Occipital lobe (tissue), 2 donors: ENCODE data around the gene DHRS4L2. TPM values are rescaled to one million over a fixed set of nuclear protein-coding genes. Genes with fewer than 3 reads are reported as not detected.
"Not testable (repeated sequence)": the region's sequence is repeated elsewhere in the genome, so short reads cannot be mapped to it uniquely, and the experiment has no call there.

Experiments
- DNase-seq: peaks from one replicate; lab custom pipeline; 2025; lab: John Stamatoyannopoulos, UW
- total RNA-seq: library from RNA; depleted of rRNA; stranded (reverse); fragments of >200 nt; gene quantifications from one replicate; pipeline ENCODE4 v1.2.3, GENCODE V29; 2014

DHRS4L2 gene
- 1.9 TPM for total RNA-seq

GRCh38 chr14:23988607-23989363, at the start of gene DHRS4L2:
Gene DHRS4L2 (plus strand): TSS chr14:23988929. CDS start chr14:23988948, 19 bp downstream.
- not testable (repeated sequence) for DNase-seq

DNA sequence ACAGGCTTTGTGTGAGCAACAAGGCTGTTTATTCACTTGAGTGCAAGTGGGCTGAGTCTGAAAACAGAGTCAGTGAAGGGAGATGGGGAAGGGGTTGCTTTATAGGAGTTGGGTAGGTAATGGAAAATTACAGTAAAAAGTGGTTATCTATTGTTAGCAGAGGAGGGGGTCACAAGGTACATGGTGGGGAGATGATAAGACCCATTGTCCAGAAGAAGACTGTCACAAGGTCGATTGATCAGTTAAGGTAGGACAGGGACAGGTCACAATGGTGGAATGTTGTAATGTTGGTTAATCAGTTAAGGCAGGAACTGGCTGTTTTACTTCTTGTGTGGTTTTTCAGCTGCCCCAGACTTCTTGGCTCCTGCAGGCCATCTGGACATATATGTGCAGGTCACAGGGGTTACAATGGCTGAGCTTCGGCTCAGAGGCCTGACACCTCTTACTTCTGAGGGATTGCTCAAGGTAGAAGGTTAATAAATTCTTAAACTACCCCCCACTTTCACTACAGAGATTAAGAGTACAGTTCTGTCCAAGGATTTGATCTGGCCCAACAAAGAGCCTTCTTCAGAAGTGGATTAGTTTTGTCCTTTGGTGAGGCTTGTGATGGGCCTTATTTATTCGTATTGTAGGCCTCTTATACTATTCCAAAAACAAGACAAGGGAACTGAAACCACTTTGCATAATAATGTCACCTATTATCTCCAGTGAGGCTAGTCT, 49.0 kb upstream of the DHRS4L2 start:
- no peak for DNase-seq

GRCh38 chr14:23941230-23941629, 47.5 kb upstream of the DHRS4L2 start:
- no peak for DNase-seq

DNA sequence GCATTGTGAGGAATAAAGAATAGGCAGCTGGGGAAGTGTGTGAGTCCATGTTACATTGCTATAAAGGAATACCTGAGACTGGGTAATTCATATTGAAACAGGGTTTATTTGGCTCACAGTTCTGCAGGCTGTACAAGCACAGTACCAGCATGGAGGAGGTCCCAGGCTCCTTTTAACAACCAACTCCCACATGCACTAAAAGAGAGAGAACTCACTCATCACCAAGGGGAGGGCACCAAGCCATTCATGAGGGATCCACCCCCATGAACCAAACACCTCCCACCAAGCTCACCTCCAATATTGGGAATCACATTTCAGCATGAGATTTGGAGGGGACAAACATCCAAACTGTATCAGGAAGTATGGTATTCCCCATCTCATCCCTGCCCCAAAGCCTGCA, 47.1 kb upstream of the DHRS4L2 start:
- no peak for DNase-seq

- DNase-seq, result no peak
Measured at GRCh38 chr14:23942587-23942986, 46.1 kb upstream of the DHRS4L2 start.

DNA sequence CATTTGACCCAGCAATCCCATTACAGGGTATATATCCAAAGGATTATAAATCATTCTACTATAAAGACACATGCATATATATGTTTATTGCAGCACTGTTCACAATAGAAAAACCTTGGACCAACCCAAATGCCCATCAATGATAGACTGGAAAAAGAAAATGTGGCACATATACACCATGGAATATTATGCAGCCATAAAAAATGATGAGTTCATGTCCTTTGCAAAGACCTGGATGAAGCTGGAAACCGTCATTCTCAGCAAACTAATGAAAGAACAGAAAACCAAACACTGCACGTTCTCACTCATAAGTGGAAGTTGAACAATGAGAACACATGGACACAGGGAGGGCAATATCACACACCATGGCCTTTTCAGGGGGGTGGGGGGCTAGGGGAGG, 39.7 kb upstream of the DHRS4L2 start:
- DNase-seq, result not testable (repeated sequence)

- no peak for DNase-seq
Measured at GRCh38 chr14:23950411-23951135, 38.2 kb upstream of the DHRS4L2 start.

GRCh38 chr14:23951136-23951466, 37.6 kb upstream of the DHRS4L2 start:
- DNase-seq, result not testable (repeated sequence)

DNA sequence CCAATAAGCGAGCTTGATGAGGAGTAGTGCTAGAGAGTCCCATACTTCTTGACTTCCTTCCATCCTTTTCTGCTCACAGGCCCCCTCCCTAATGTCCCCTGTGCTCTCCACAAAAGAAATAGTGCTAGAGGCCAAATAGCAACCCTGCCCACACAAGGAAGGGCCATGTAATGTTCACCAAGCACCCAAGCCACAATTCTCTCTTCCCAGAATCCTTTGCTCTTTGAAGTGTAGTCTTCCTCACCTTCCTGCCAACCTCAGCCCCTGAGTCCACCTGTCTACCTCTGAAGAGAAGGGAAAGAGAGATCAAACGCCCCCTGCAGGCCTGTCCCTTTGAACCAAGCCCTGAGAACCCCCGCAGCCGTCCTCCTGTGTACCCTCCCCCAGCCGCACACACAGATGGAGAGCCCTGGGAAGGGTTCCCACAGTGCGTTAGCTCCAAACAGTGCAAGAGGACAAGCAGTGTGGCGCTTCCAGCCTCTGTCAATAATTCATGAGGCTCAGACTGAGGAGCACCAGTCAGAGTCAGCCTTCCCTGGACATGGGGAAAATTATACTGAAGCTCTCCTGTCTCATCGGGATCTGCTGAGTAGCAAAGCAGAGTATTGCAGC, 37.0 kb upstream of the DHRS4L2 start:
- DNase-seq, result no peak

GRCh38 chr14:23953116-23953463, 35.6 kb upstream of the DHRS4L2 start:
- not testable (repeated sequence) for DNase-seq

DNA sequence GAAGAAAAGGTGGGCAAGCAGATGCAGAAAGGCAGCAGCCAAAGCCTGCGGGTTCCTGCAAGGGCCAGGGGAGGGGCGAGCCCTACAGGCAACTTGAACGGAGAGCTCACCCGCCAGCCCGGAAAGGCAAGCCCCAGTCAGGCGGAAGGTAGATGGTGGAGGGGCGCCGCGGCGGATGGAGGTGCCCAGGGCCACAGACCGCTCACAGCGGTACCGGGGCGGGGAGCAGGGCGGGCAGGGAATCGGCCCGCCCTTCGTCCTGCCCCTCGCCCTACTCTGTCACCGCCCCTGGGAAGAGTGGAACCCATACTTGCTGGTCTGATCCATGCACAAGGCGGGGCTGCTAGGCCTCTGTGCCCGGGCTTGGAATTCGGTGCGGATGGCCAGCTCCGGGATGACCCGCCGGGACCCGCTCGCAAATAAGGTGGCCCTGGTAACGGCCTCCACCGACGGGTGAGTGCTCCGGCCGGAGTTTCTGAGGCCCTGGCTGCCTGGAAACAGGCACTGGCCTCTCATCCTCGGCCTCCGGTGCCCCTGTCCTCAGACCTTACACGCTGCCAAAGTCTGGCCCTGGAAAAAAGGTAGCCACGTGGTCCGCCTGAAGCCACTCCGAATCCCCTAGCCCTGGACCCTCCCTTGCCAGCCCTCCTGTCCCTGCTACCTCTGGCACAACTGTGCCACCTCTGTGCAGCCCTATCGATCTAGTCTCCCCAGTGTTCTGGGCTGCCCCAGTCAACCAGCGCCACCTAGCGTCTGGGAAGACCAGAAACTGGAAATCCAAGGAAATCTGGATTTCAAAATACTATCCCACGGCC, 35.1 kb upstream of the DHRS4L2 start, which contains the start of gene DHRS4:
DHRS4 (plus strand) TSS at position 307 of the 815 bp plus-strand sequence; CDS start at position 326, 19 bp downstream.
- peak; percentile 76 for DNase-seq

GRCh38 chr14:23954279-23954614, 34.5 kb upstream of the DHRS4L2 start:
- not testable (repeated sequence) for DNase-seq

DNA sequence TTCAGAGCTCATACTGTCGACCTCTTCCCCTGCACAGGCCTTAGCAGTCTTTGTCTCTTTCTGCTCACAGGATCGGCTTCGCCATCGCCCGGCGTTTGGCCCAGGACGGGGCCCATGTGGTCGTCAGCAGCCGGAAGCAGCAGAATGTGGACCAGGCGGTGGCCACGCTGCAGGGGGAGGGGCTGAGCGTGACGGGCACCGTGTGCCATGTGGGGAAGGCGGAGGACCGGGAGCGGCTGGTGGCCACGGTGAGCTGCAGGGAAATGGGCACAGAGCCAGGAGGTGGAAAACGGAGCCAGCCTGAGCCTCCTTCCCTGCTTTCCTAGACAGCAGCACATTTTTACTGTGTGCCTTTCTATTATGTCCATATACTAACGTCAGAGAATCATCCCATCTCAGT, 33.8 kb upstream of the DHRS4L2 start:
- not testable (repeated sequence) for DNase-seq

DNA sequence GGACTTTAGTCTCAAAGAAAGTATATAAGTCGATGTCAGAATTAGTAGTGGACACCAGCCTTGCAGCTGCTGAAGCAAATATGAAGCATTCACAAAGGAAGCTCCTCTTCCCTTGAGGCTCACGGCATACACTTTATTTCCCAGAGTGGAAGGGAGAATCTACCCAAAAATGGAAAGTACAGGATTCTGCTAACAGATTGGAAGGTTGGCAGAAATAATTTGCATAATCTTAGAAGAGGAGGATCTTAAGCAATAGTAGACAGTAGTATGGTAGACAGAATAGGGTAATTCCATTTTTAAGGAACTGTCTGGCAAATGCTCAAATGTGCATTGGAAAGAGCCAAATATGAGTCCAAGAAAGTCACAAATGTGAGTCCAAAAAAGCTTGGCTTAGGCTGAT, 32.9 kb upstream of the DHRS4L2 start:
- not testable (repeated sequence) for DNase-seq

- DNase-seq, result not testable (repeated sequence)
Measured at GRCh38 chr14:23957913-23958569, 30.7 kb upstream of the DHRS4L2 start.

GRCh38 chr14:23960899-23961298, 27.8 kb upstream of the DHRS4L2 start:
- DNase-seq, result not testable (repeated sequence)

GRCh38 chr14:23961704-23962103, 27.0 kb upstream of the DHRS4L2 start:
- not testable (repeated sequence) for DNase-seq

- DNase-seq, result not testable (repeated sequence)
Measured at GRCh38 chr14:23969130-23969480, 19.6 kb upstream of the DHRS4L2 start.

DNA sequence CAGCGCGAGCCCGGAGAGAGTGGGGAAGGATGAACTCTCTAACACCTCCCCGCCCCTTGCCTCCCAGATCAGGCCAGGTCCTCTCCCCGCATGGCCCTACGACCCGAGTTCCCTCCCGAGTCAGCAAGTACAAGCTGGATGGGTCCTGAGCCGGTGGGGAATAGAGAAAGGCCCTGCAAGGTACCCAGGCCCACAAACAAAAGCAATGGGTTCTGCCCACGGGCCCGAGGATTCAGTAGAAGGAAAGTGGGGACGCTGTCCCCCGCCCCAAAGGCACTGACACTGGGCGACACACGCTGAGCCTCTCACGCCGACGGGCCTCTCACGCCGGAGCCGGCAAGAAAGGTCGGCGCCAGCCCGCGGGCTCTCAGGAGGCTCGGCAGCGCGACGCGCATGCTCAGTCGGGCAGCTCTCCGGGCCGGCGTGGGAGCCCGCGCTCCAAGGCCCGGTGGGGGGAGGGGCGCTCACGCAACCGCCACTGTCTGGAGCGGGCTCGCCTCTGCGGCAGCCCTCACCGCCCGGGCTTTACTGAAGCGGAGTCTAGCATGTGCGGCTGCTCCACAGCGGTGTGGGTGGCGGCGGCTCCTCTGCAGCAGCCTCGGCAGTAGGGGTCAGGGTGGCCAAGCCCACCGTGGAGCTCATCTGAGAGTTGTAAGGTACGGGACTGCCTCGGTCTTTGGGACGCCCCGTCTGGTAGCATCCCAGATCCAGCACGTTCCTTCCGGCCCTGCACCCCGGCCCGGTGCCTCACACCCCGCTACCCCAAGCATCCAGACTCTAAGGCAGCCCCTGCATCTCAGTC, 19.0 kb upstream of the DHRS4L2 start:
- not testable (repeated sequence) for DNase-seq

GRCh38 chr14:23970283-23970659, 18.5 kb upstream of the DHRS4L2 start:
- not testable (repeated sequence) for DNase-seq
